H1 (cell line): Measurements from ENCODE around the gene TMEM169. TPM values are rescaled to one million over a fixed set of nuclear protein-coding genes. Genes with fewer than 3 reads are reported as not detected.
A peak's percentile ranks its signal among the peaks of the same experiment; 100 is the strongest.

Source experiments
- CTCF ChIA-PET: fragments of 300-600 bp; sonication (Branson Sonifier 250); formaldehyde crosslinking; loops from one replicate; lab custom pipeline; 2021; ENCODE audit not compliant: partially characterized antibody; lab: Charles Lee
- POLR2A ChIA-PET: fragments of 300-600 bp; sonication (Branson Sonifier 250); formaldehyde crosslinking; loops from one replicate; lab custom pipeline; 2021; ENCODE audit warnings: inconsistent platforms; ENCODE audit not compliant: partially characterized antibody; lab: Charles Lee
- DNase-seq, 2 experiments: peaks; one replicate each; pipeline versions ENCODE4 v3.0.0 to v3.0.0-alpha.2; 2010 to 2022; ENCODE audit warnings: low spot score in 2 of 2, low read depth in 1 of 2, mixed read lengths in 1 of 2
- FAIRE-seq: peaks from 2 replicates; lab custom pipeline; 2011; peaks lifted over from hg19 to GRCh38; lab: Jason Lieb, UNC
- H2AFZ ChIP-seq: 2 replicates; pipeline ENCODE4 v1.8.1; 2012; ENCODE audit warnings: low read length, inconsistent platforms
- H2AK5ac ChIP-seq: 2 replicates; pipeline ENCODE4 v1.6.1; 2013; ENCODE audit warnings: low read depth, low read length
- H2BK120ac ChIP-seq: replicated peaks from 2 replicates; pipeline ENCODE3; 2013; ENCODE audit warnings: low read depth, low read length, inconsistent platforms
- H2BK12ac ChIP-seq: 2 replicates; pipeline ENCODE4 v1.6.1; 2013; ENCODE audit warnings: low read depth, low read length
- H2BK15ac ChIP-seq: 2 replicates; pipeline ENCODE4 v1.6.1; 2013; ENCODE audit warnings: low read length
- H2BK20ac ChIP-seq: 2 replicates; pipeline ENCODE4 v1.6.1; 2013; ENCODE audit warnings: low read length
- H2BK5ac ChIP-seq: 2 replicates; pipeline ENCODE4 v1.6.1; 2013; ENCODE audit warnings: low read depth, low read length
- H3K14ac ChIP-seq: 2 replicates; pipeline ENCODE4 v1.6.1; 2013; ENCODE audit warnings: inconsistent platforms; ENCODE audit not compliant: insufficient read length
- H3K18ac ChIP-seq: 2 replicates; pipeline ENCODE4 v1.6.1; 2013; ENCODE audit warnings: low read length; ENCODE audit errors: extremely low read depth
- H3K23ac ChIP-seq: 2 replicates; pipeline ENCODE4 v1.6.1; 2013; ENCODE audit warnings: inconsistent platforms; ENCODE audit not compliant: insufficient read length
- H3K23me2 ChIP-seq: 2 replicates; pipeline ENCODE4 v1.6.1; 2013; ENCODE audit warnings: low read depth, low read length
- H3K27ac ChIP-seq: 2 replicates; pipeline ENCODE4 v1.6.1; 2011; ENCODE audit warnings: low read depth, low read length, inconsistent platforms
- H3K27me3 ChIP-seq, 4 experiments: replicated peaks in 1 of 4; 1 replicate in 1 of 4; 2 replicates in 3 of 4; pipeline versions ENCODE4 v1.6.1 to v1.8.1; 2011 to 2013; ENCODE audit warnings: low read length in 3 of 4, mild to moderate bottlenecking in 3 of 4, inconsistent platforms in 2 of 4, mixed read lengths in 2 of 4, moderate library complexity in 1 of 4; ENCODE audit not compliant: control insufficient read depth in 3 of 4, insufficient read depth in 3 of 4; ENCODE audit errors: extremely low read depth in 1 of 4
- H3K36me3 ChIP-seq, 4 experiments: 2 replicates each; pipeline versions ENCODE4 v1.6.1 to v1.8.1; 2011 to 2013; ENCODE audit warnings: mild to moderate bottlenecking in 4 of 4, low read length in 3 of 4, moderate library complexity in 2 of 4, control low read depth in 1 of 4, inconsistent platforms in 1 of 4; ENCODE audit not compliant: insufficient read depth in 4 of 4, control insufficient read depth in 2 of 4
- H3K4ac ChIP-seq: replicated peaks from 2 replicates; pipeline ENCODE3; 2013; ENCODE audit warnings: low read length, low read depth, mixed read lengths, inconsistent platforms; ENCODE audit not compliant: insufficient read length
- H3K4me1 ChIP-seq, 4 experiments: replicated peaks in 1 of 4; 1 replicate in 1 of 4; 2 replicates in 3 of 4; pipeline versions ENCODE4 v1.6.1 to v1.8.1; 2011 to 2013; ENCODE audit warnings: low read length in 3 of 4, inconsistent platforms in 2 of 4, mixed read lengths in 1 of 4; ENCODE audit not compliant: insufficient read depth in 4 of 4, control insufficient read depth in 3 of 4
- H3K4me2 ChIP-seq, 2 experiments: 2 replicates each; pipeline versions ENCODE4 v1.6.1 to v1.8.1; 2011 to 2013; ENCODE audit warnings: low read depth in 2 of 2, low read length in 2 of 2, control low read depth in 1 of 2, inconsistent platforms in 1 of 2, mild to moderate bottlenecking in 1 of 2; ENCODE audit not compliant: insufficient read depth in 1 of 2
- H3K4me3 ChIP-seq, 4 experiments: fragments of 200-600, 300-600 bp in 1 of 4; sonication (generic), shearing (Covaris generic), sonication (Bioruptor Twin) in 1 of 4; 2 replicates each; pipeline versions ENCODE4 v1.5.1 to v1.8.1; 2011 to 2016; ENCODE audit warnings: low read length in 4 of 4, low read depth in 3 of 4, control low read depth in 2 of 4, inconsistent platforms in 2 of 4, mild to moderate bottlenecking in 2 of 4, mixed read lengths in 1 of 4, moderate library complexity in 1 of 4; ENCODE audit not compliant: insufficient read depth in 2 of 4; ENCODE audit errors: extremely low read depth in 1 of 4
- H3K56ac ChIP-seq: replicated peaks from 2 replicates; pipeline ENCODE3; 2013; ENCODE audit warnings: low read depth, mild to moderate bottlenecking, mixed read lengths, low read length, inconsistent platforms; ENCODE audit not compliant: insufficient read length
- H3K79me1 ChIP-seq: 2 replicates; pipeline ENCODE4 v1.6.1; 2013; ENCODE audit warnings: low read depth, low read length, control low read depth
- H3K79me2 ChIP-seq, 2 experiments: 2 replicates each; pipeline versions ENCODE4 v1.6.1 to v1.8.1; 2012 to 2013; ENCODE audit warnings: low read length in 2 of 2, mild to moderate bottlenecking in 2 of 2, inconsistent platforms in 1 of 2; ENCODE audit not compliant: insufficient read depth in 2 of 2, control insufficient read depth in 1 of 2
- H3K9ac ChIP-seq, 4 experiments: replicated peaks in 1 of 4; 1 replicate in 1 of 4; 2 replicates in 3 of 4; pipeline versions ENCODE4 v1.6.1 to v1.8.1; 2011 to 2013; ENCODE audit warnings: low read depth in 3 of 4, low read length in 3 of 4, control low read depth in 2 of 4, mild to moderate bottlenecking in 2 of 4, moderate library complexity in 2 of 4, inconsistent platforms in 1 of 4; ENCODE audit errors: extremely low read depth in 1 of 4
- H3K9me3 ChIP-seq, 2 experiments: 2 replicates each; pipeline versions ENCODE4 v1.6.1 to v1.8.1; 2012 to 2013; ENCODE audit warnings: mild to moderate bottlenecking in 2 of 2, moderate library complexity in 2 of 2, control low read depth in 1 of 2, inconsistent platforms in 1 of 2, low read depth in 1 of 2, low read length in 1 of 2, mixed read lengths in 1 of 2; ENCODE audit not compliant: insufficient read depth in 2 of 2
- H4K20me1 ChIP-seq, 2 experiments: replicated peaks in 1 of 2; 2 replicates each; pipeline versions ENCODE3 to v1.8.1; 2011 to 2013; ENCODE audit warnings: inconsistent platforms in 2 of 2, low read length in 2 of 2, mild to moderate bottlenecking in 1 of 2; ENCODE audit not compliant: insufficient read depth in 2 of 2, control insufficient read depth in 1 of 2
- H4K5ac ChIP-seq: 2 replicates; pipeline ENCODE4 v1.6.1; 2013; ENCODE audit warnings: low read length, low read depth, mixed read lengths, inconsistent platforms; ENCODE audit not compliant: insufficient read length
- H4K8ac ChIP-seq: 2 replicates; pipeline ENCODE4 v1.8.0; 2013; ENCODE audit warnings: mild to moderate bottlenecking, moderate library complexity, low read length, inconsistent platforms; ENCODE audit not compliant: insufficient read depth; ENCODE audit errors: extremely low read depth
- H4K91ac ChIP-seq: replicated peaks from 2 replicates; pipeline ENCODE3; 2013; ENCODE audit warnings: low read length, mixed read lengths, inconsistent platforms; ENCODE audit not compliant: insufficient read length
- BCL11A ChIP-seq, 2 experiments: IDR thresholded peaks; one replicate each; pipeline ENCODE4 v1.6.1; 2011; ENCODE audit warnings: low read depth in 2 of 2, low read length in 2 of 2, mild to moderate bottlenecking in 2 of 2
- CTBP2 ChIP-seq: IDR thresholded peaks from 2 replicates; pipeline ENCODE4 v1.7.0; 2011; ENCODE audit warnings: borderline replicate concordance, mild to moderate bottlenecking, moderate library complexity, mixed read lengths, low read length; ENCODE audit not compliant: insufficient read depth, insufficient read length
- KDM4A ChIP-seq: IDR thresholded peaks from one replicate; pipeline ENCODE4 v1.7.1; 2012; ENCODE audit warnings: low read depth, mild to moderate bottlenecking, moderate library complexity, low read length, inconsistent platforms; ENCODE audit not compliant: severe bottlenecking
- NRF1 ChIP-seq: IDR thresholded peaks from 2 replicates; pipeline ENCODE4 v1.6.1; 2011; ENCODE audit warnings: mild to moderate bottlenecking, low read depth, low read length, improper control_type of control experiment
- POLR2A ChIP-seq, 2 experiments: IDR thresholded peaks; 1 replicate in 1 of 2; 2 replicates in 1 of 2; pipeline ENCODE4 v1.6.1; 2011; ENCODE audit warnings: low read depth in 2 of 2, low read length in 2 of 2, mild to moderate bottlenecking in 2 of 2; ENCODE audit errors: control extremely low read depth in 1 of 2
- RAD21 ChIP-seq, 2 experiments: IDR thresholded peaks in 1 of 2; conservative IDR thresholded peaks in 1 of 2; 2 replicates each; pipeline ENCODE4 v1.6.1; 2011; ENCODE audit warnings: low read depth in 2 of 2, low read length in 2 of 2, improper control_type of control experiment in 1 of 2, inconsistent platforms in 1 of 2, mild to moderate bottlenecking in 1 of 2, moderate library complexity in 1 of 2
- SIX5 ChIP-seq: IDR thresholded peaks from 2 replicates; pipeline ENCODE4 v1.6.1; 2011; ENCODE audit warnings: mild to moderate bottlenecking, low read depth, low read length
- TEAD4 ChIP-seq: IDR thresholded peaks from 2 replicates; pipeline ENCODE4 v1.6.1; 2012; ENCODE audit warnings: low read depth, low read length, inconsistent platforms, mixed read lengths
- WGBS, 2 experiments: shearing (Covaris generic) in 1 of 2; methylation state at CpG; one replicate each; pipeline versions ENCODE4 v1.1.6 to v1.1.7; 2013 to 2015; ENCODE audit warnings: low lambda C conversion rate in 2 of 2, mixed read lengths in 2 of 2, inconsistent platforms in 1 of 2, low coverage in 1 of 2, missing lambda C conversion rate in 1 of 2; ENCODE audit not compliant: insufficient replicate concordance in 2 of 2, insufficient coverage in 1 of 2, insufficient read length in 1 of 2; ENCODE audit errors: extremely low coverage in 1 of 2, missing lambda C conversion rate in 1 of 2; 5-methylcytosine and 5-hydroxymethylcytosine counted together
- polyA plus RNA-seq, 7 experiments: library from polyadenylated mRNA; depleted of rRNA in 3 of 7; stranded (reverse) in 5 of 7; unstranded in 2 of 7; fragments of >200 nt in 5 of 7; fragments of 200-250 nt in 2 of 7; gene quantifications; 1 replicate in 5 of 7; 2 replicates in 1 of 7; 4 replicates in 1 of 7; pipeline versions ENCODE4 v1.2.1 to v1.2.3, GENCODE V29; 2011 to 2013; ENCODE audit warnings: missing spikeins in 2 of 7, mixed read lengths in 2 of 7
- total RNA-seq: library from RNA; stranded (reverse); fragmentation: NEBNext Ultra II Directional; extraction: Animal tissue kit (Norgen Biotek cat#: 25700); gene quantifications from 2 replicates; pipeline ENCODE4 v1.2.1, GENCODE V29; 2021
- TF ChIP-seq, protein P1 (sequence below), 3 experiments: IDR thresholded peaks; 1 replicate in 2 of 3; 2 replicates in 1 of 3; pipeline versions ENCODE4 v1.5.1 to v1.6.1; 2011; ENCODE audit warnings: low read length in 3 of 3, mild to moderate bottlenecking in 3 of 3, inconsistent platforms in 2 of 3, low read depth in 1 of 3, moderate library complexity in 1 of 3; ENCODE audit not compliant: insufficient read depth in 1 of 3; ENCODE audit errors: control extremely low read depth in 1 of 3

TMEM169 gene
- total and polyA plus RNA-seq, 2 of the 8 experiments (the other 6 are each of a cell fraction or from before 2014, with no cell fraction given): 0.41 to 2.4 TPM

DNA sequence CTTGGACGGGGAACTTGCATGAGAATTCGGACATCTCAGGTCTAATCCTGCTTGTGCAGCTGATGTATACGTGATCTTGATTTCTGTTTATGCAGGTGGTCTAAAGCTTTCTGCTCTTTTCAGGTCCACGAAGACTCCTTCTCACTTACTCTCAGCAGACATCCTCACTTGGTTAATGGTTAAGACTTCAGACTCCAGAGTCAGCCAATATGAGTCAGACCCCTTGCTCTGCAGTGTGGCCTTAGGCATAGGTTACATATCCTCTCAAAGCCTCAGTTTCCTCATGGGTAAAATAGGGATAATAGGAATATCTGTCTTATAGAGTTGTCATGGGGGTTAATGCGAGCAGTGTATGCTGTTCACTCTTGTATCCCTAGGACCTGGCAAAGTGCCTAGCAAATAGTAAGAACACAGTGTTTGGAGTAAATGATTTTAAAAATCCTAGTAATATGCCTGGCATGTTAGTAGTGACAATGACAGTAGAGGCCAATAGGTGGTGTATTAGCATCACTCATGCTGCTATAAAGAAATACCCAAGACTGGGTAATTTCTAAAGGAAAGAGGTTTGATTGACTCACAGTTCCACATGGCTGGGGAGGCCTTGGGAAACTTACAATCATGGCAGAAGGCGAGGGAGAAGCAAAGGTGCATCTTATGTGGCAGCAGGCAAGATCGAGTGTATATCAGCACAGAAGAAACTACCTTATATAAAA is 69.8 kb downstream of the TMEM169 start:
- H3K79me2 ChIP-seq: peaks cover 0 to 38% of the 10 kb centered on the region in 2 experiments; a peak in 2 of 4 replicates
- H4K91ac ChIP-seq: no peak overlapping the region
- WGBS, 2 experiments: 91% methylated on average over 7 of the region's 7 CpGs; no CpG with 5 or more reads in 1 of the 2 experiments
- H3K4me1 ChIP-seq: no peaks in the 10 kb centered on the region
- no peak overlapping the region for H3K56ac ChIP-seq
- TF ChIP-seq NRF1 (no peak), CTBP2 (no peak), KDM4A (no peak), BCL11A (IDR thresholded peaks at IDR 0.05; ENCODE audit: low read depth in 2 of 2, low read length in 2 of 2) (no peak), RAD21 (IDR thresholded peaks at IDR 0.05 in 1 of 2, conservative IDR thresholded peaks at IDR 0.05 in 1 of 2; ENCODE audit: low read depth in 2 of 2, low read length in 2 of 2) (peak; percentile 12 to 18; a peak in 2 of 4 replicates), POLR2A (IDR thresholded peaks at IDR 0.05; ENCODE audit: control extremely low read depth in 1 of 2, low read depth in 2 of 2, low read length in 2 of 2) (0 out of 3 replicates have a peak, but pooled peaks of 1 of the 2 experiments have one; percentile 18), SIX5 (no peak), TEAD4 (no peak)
- TF ChIP-seq, protein P1, sequence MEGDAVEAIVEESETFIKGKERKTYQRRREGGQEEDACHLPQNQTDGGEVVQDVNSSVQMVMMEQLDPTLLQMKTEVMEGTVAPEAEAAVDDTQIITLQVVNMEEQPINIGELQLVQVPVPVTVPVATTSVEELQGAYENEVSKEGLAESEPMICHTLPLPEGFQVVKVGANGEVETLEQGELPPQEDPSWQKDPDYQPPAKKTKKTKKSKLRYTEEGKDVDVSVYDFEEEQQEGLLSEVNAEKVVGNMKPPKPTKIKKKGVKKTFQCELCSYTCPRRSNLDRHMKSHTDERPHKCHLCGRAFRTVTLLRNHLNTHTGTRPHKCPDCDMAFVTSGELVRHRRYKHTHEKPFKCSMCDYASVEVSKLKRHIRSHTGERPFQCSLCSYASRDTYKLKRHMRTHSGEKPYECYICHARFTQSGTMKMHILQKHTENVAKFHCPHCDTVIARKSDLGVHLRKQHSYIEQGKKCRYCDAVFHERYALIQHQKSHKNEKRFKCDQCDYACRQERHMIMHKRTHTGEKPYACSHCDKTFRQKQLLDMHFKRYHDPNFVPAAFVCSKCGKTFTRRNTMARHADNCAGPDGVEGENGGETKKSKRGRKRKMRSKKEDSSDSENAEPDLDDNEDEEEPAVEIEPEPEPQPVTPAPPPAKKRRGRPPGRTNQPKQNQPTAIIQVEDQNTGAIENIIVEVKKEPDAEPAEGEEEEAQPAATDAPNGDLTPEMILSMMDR (IDR thresholded peaks at IDR 0.05; ENCODE audit: control extremely low read depth in 1 of 3, insufficient read depth in 1 of 3, low read depth in 1 of 3, low read length in 3 of 3): peak in 1 of 3 experiments; percentile 9; a peak in 1 of 4 replicates
- H2BK15ac ChIP-seq: no peak overlapping the region
- H2AK5ac ChIP-seq: no peak overlapping the region
- H3K9me3 ChIP-seq: no peaks in the 10 kb centered on the region
- H2BK5ac ChIP-seq: no peak overlapping the region
- H3K4me3 ChIP-seq: no peak overlapping the region
- FAIRE-seq (no peak), DNase-seq (no peak)
- H2BK20ac ChIP-seq: no peak overlapping the region
- H3K27me3 ChIP-seq: no peaks in the 10 kb centered on the region
- H2AFZ ChIP-seq: no peak overlapping the region
- H2BK12ac ChIP-seq: no peak overlapping the region
- no peak overlapping the region for H4K5ac ChIP-seq
- CTCF ChIA-PET: interaction anchor here (1.3 kb wide), 1 partner anchor 13 kb away, joined by 3 read pairs; no protein-coding TSS in a partner anchor
- H3K4ac ChIP-seq: no peak overlapping the region
- no peak overlapping the region for H4K8ac ChIP-seq
- POLR2A ChIA-PET: interaction anchor here (1.5 to 3.5 kb wide), 3 partner anchors 9 to 28 kb away, joined by 3 to 12 read pairs (median 6); no protein-coding TSS in a partner anchor
- no peak overlapping the region for H3K4me2 ChIP-seq
- H3K36me3 ChIP-seq: peaks cover 26 to 89% (median 79%) of the 10 kb centered on the region in 4 experiments
- H3K18ac ChIP-seq: no peak overlapping the region
- H3K9ac ChIP-seq: peak overlapping the region in 1 of 4 experiments; percentile 8; a peak in 1 of 7 replicates
- no peak overlapping the region for H3K14ac ChIP-seq
- H3K79me1 ChIP-seq: no peaks in the 10 kb centered on the region
- H4K20me1 ChIP-seq: peaks cover 8 to 19% of the 10 kb centered on the region in 2 experiments
- H3K23me2 ChIP-seq: no peaks in the 10 kb centered on the region
- no peak overlapping the region for H2BK120ac ChIP-seq
- no peak overlapping the region for H3K27ac ChIP-seq
- H3K23ac ChIP-seq: no peak overlapping the region
